ENCODE results near the gene TXLNB. TPM values are rescaled to one million over a fixed set of nuclear protein-coding genes. Genes with fewer than 3 reads are reported as not detected.
A peak's percentile ranks its signal among the peaks of the same experiment; 100 is the strongest.

The TXLNB gene
- total RNA-seq, 2 donors from 2014 or later, result 0.22 to 0.29 TPM

GRCh38 chr6:139311831-139312230 lies 20.0 kb upstream of the TXLNB start:
- no peak for TF ChIP-seq CTCF (IDR thresholded peaks at IDR 0.05)
- no peaks in the 10 kb centered on the region for H3K9me3 ChIP-seq
- intact Hi-C loops (cut with DNase I), result no loop called here
- H3K36me3 ChIP-seq, result no peaks in the 10 kb centered on the region
- H3K4me3 ChIP-seq, result no peak overlapping the region
- no peak for DNase-seq
- no peaks in the 10 kb centered on the region for H3K27me3 ChIP-seq
- no peak overlapping the region for H3K27ac ChIP-seq
- H3K4me1 ChIP-seq, result no peaks in the 10 kb centered on the region
- no peak overlapping the region for H3K9ac ChIP-seq (ENCODE audit: low read depth in 2 of 2, low read length in 2 of 2)

GRCh38 chr6:139308936-139309603 lies 17.3 kb upstream of the TXLNB start:
- intact Hi-C loops (cut with DNase I), result no loop called here
- H3K4me3 ChIP-seq, result no peak overlapping the region
- H3K27ac ChIP-seq, result peak overlapping the region; percentile 23
- DNase-seq, result peak; percentile 47
- no peaks in the 10 kb centered on the region for H3K4me1 ChIP-seq
- H3K36me3 ChIP-seq, result no peaks in the 10 kb centered on the region
- no peak overlapping the region for H3K9ac ChIP-seq (ENCODE audit: low read depth in 2 of 2, low read length in 2 of 2)
- TF ChIP-seq CTCF (IDR thresholded peaks at IDR 0.05), result no peak
- H3K9me3 ChIP-seq, result no peaks in the 10 kb centered on the region
- H3K27me3 ChIP-seq, result no peaks in the 10 kb centered on the region

GRCh38 chr6:139308286-139308916 lies 16.6 kb upstream of the TXLNB start:
- no peak for DNase-seq
- intact Hi-C loops (cut with DNase I), result no loop called here
- Histone ChIP-seq H3K9ac (ENCODE audit: low read depth in 2 of 2, low read length in 2 of 2) (no peak overlapping the region), H3K27me3 (no peaks in the 10 kb centered on the region), H3K4me3 (no peak overlapping the region), H3K27ac (peak overlapping the region; percentile 23), H3K9me3 (no peaks in the 10 kb centered on the region), H3K36me3 (no peaks in the 10 kb centered on the region), H3K4me1 (no peaks in the 10 kb centered on the region)
- no peak for TF ChIP-seq CTCF (IDR thresholded peaks at IDR 0.05)

GRCh38 chr6:139306291-139306981 lies 14.6 kb upstream of the TXLNB start:
- Histone ChIP-seq H3K36me3 (no peaks in the 10 kb centered on the region), H3K27ac (no peak overlapping the region), H3K4me3 (no peak overlapping the region), H3K4me1 (no peaks in the 10 kb centered on the region), H3K9ac (ENCODE audit: low read depth in 2 of 2, low read length in 2 of 2) (no peak overlapping the region), H3K27me3 (no peaks in the 10 kb centered on the region), H3K9me3 (no peaks in the 10 kb centered on the region)
- no peak for TF ChIP-seq CTCF (IDR thresholded peaks at IDR 0.05)
- intact Hi-C loops (cut with DNase I), result no loop called here
- no peak for DNase-seq

GRCh38 chr6:139303185-139303584 lies 11.4 kb upstream of the TXLNB start:
- no peak overlapping the region for H3K4me3 ChIP-seq

More at GRCh38 chr6:139303185-139303584, 11.4 kb upstream of the TXLNB start:
- TF ChIP-seq CTCF (IDR thresholded peaks at IDR 0.05), result no peak
- intact Hi-C loops (cut with DNase I), result no loop called here
- H3K9me3 ChIP-seq, result no peaks in the 10 kb centered on the region
- no peaks in the 10 kb centered on the region for H3K36me3 ChIP-seq
- no peak overlapping the region for H3K9ac ChIP-seq (ENCODE audit: low read depth in 2 of 2, low read length in 2 of 2)
- H3K27ac ChIP-seq, result no peak overlapping the region
- no peaks in the 10 kb centered on the region for H3K4me1 ChIP-seq
- no peak for DNase-seq
- H3K27me3 ChIP-seq, result no peaks in the 10 kb centered on the region

Data from colonic mucosa (tissue), 4 donors.